Neural progenitor cell (in vitro differentiated cells): Measurements from ENCODE around the gene ATP10D. TPM values are rescaled to one million over a fixed set of nuclear protein-coding genes. Genes with fewer than 3 reads are reported as not detected.

Experiments used
- DNase-seq: peaks from one replicate; pipeline ENCODE4 v3.0.0-alpha.2; 2016; ENCODE audit warnings: low spot score
- H2AFZ ChIP-seq: fragments of 200-600 bp; sonication (generic); replicated peaks from 2 replicates; pipeline ENCODE4 v1.6.1; 2016; ENCODE audit warnings: antibody characterized with exemption
- H3F3A ChIP-seq: fragments of 200-600 bp; sonication (generic); 2 replicates; pipeline ENCODE4 v1.6.1; 2016; ENCODE audit warnings: antibody characterized with exemption, low read depth
- H3K27ac ChIP-seq: fragments of 200-600 bp; sonication (generic); 2 replicates; pipeline ENCODE4 v1.5.1; 2016; ENCODE audit warnings: mild to moderate bottlenecking
- H3K27me3 ChIP-seq: fragments of 200-600 bp; sonication (generic); 2 replicates; pipeline ENCODE4 v1.6.1; 2016; ENCODE audit warnings: mild to moderate bottlenecking, moderate library complexity
- H3K36me3 ChIP-seq: fragments of 200-600 bp; sonication (generic); 2 replicates; pipeline ENCODE4 v1.5.1; 2016
- H3K4me1 ChIP-seq: fragments of 200-600 bp; sonication (generic); 2 replicates; pipeline ENCODE4 v1.6.1; 2016; ENCODE audit warnings: mixed run types
- H3K4me2 ChIP-seq: fragments of 200-600 bp; sonication (generic); 2 replicates; pipeline ENCODE4 v1.6.1; 2016
- H3K4me3 ChIP-seq: fragments of 200-600 bp; sonication (generic); 2 replicates; pipeline ENCODE4 v1.5.1; 2016
- H3K79me2 ChIP-seq: fragments of 200-600 bp; sonication (generic); 2 replicates; pipeline ENCODE4 v1.6.1; 2016; ENCODE audit warnings: low read depth
- H3K9ac ChIP-seq: fragments of 200-600 bp; sonication (generic); 2 replicates; pipeline ENCODE4 v1.6.1; 2016
- H3K9me3 ChIP-seq: fragments of 200-600 bp; sonication (generic); 2 replicates; pipeline ENCODE4 v1.5.1; 2016; ENCODE audit warnings: low read depth
- H4K20me1 ChIP-seq: fragments of 200-600 bp; sonication (generic); 2 replicates; pipeline ENCODE4 v1.6.1; 2016; ENCODE audit warnings: low read depth
- H3K27ac Mint-ChIP-seq: 3 replicates; pipeline ENCODE4 v1.8.0; 2021; ENCODE audit warnings: mixed read lengths
- H3K27me3 Mint-ChIP-seq: 2 replicates; pipeline ENCODE4 v1.8.0; 2022; ENCODE audit warnings: low read depth, mild to moderate bottlenecking, inconsistent platforms, moderate library complexity, mixed read lengths; ENCODE audit not compliant: insufficient read depth
- H3K36me3 Mint-ChIP-seq: 3 replicates; pipeline ENCODE4 v1.8.0; 2021; ENCODE audit warnings: mixed read lengths
- H3K4me1 Mint-ChIP-seq: 3 replicates; pipeline ENCODE4 v1.8.0; 2021; ENCODE audit warnings: mixed read lengths
- H3K4me3 Mint-ChIP-seq: 3 replicates; pipeline ENCODE4 v1.8.0; 2021; ENCODE audit warnings: mild to moderate bottlenecking, moderate library complexity, mixed read lengths
- H3K9me3 Mint-ChIP-seq: 3 replicates; pipeline ENCODE4 v1.8.0; 2020; ENCODE audit warnings: mixed read lengths
- EZH2 ChIP-seq: fragments of 200-600 bp; sonication (generic); IDR thresholded peaks from 2 replicates; pipeline ENCODE4 v1.6.1; 2017; ENCODE audit warnings: antibody characterized with exemption, mild to moderate bottlenecking, moderate library complexity
- EZH2phosphoT487 ChIP-seq: fragments of 200-600 bp; sonication (generic); IDR thresholded peaks from 2 replicates; pipeline ENCODE4 v1.6.1; 2017; ENCODE audit warnings: antibody characterized with exemption
- total RNA-seq: library from RNA; depleted of rRNA; stranded (reverse); fragments of >200 nt; gene quantifications from 2 replicates; pipeline ENCODE4 v1.2.3, GENCODE V29; 2015; ENCODE audit warnings: low replicate concordance
- TF ChIP-seq, protein P1 (sequence below): fragments of 200-600 bp; sonication (generic); IDR thresholded peaks from 2 replicates; pipeline ENCODE4 v1.5.1; 2017; ENCODE audit warnings: antibody characterized with exemption, mild to moderate bottlenecking

The ATP10D gene
- total RNA-seq, 1 donor from 2014 or later, result 8.1 TPM

DNA sequence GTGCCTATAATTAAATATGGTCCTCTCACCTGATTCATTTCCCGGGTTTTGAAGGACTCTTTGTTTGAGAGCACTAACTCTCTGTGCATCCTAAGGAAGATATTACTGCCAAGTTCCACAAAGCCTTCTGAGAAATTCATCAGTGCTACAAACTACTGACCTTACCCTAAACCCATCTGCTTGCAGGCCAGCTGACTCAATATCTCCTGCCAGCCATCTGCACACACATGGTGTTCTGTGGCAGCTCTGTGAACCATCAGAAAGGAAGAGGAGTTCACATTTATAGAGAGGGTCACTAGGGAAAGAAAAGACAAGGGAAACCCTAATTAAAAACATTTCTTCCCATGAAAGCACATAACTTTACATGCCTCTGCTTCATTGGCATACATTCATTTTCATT lies 156.7 kb downstream of the ATP10D start:
- H3K27me3 ChIP-seq, result no peaks in the 10 kb centered on the region
- H4K20me1 ChIP-seq, result no peaks in the 10 kb centered on the region
- no peak overlapping the region for H3K27ac Mint-ChIP-seq
- peaks cover 19% of the 10 kb centered on the region for H3K4me1 Mint-ChIP-seq
- peaks cover 10% of the 10 kb centered on the region for H3K9me3 Mint-ChIP-seq
- no peak overlapping the region for H3K4me3 ChIP-seq
- H3K27ac ChIP-seq, result no peak overlapping the region
- no peaks in the 10 kb centered on the region for H3K79me2 ChIP-seq
- no peaks in the 10 kb centered on the region for H3K4me1 ChIP-seq
- H2AFZ ChIP-seq, result no peak overlapping the region
- no peak for DNase-seq
- no peaks in the 10 kb centered on the region for H3K9me3 ChIP-seq
- H3F3A ChIP-seq, result no peaks in the 10 kb centered on the region
- TF ChIP-seq, protein P1, sequence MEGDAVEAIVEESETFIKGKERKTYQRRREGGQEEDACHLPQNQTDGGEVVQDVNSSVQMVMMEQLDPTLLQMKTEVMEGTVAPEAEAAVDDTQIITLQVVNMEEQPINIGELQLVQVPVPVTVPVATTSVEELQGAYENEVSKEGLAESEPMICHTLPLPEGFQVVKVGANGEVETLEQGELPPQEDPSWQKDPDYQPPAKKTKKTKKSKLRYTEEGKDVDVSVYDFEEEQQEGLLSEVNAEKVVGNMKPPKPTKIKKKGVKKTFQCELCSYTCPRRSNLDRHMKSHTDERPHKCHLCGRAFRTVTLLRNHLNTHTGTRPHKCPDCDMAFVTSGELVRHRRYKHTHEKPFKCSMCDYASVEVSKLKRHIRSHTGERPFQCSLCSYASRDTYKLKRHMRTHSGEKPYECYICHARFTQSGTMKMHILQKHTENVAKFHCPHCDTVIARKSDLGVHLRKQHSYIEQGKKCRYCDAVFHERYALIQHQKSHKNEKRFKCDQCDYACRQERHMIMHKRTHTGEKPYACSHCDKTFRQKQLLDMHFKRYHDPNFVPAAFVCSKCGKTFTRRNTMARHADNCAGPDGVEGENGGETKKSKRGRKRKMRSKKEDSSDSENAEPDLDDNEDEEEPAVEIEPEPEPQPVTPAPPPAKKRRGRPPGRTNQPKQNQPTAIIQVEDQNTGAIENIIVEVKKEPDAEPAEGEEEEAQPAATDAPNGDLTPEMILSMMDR, result no peak
- no peak for TF ChIP-seq EZH2
- TF ChIP-seq EZH2phosphoT487, result no peak
- no peak overlapping the region for H3K4me3 Mint-ChIP-seq
- H3K36me3 ChIP-seq, result no peaks in the 10 kb centered on the region
- H3K9ac ChIP-seq, result no peak overlapping the region
- peaks cover 7% of the 10 kb centered on the region for H3K27me3 Mint-ChIP-seq
- no peak overlapping the region for H3K4me2 ChIP-seq
- no peaks in the 10 kb centered on the region for H3K36me3 Mint-ChIP-seq

DNA sequence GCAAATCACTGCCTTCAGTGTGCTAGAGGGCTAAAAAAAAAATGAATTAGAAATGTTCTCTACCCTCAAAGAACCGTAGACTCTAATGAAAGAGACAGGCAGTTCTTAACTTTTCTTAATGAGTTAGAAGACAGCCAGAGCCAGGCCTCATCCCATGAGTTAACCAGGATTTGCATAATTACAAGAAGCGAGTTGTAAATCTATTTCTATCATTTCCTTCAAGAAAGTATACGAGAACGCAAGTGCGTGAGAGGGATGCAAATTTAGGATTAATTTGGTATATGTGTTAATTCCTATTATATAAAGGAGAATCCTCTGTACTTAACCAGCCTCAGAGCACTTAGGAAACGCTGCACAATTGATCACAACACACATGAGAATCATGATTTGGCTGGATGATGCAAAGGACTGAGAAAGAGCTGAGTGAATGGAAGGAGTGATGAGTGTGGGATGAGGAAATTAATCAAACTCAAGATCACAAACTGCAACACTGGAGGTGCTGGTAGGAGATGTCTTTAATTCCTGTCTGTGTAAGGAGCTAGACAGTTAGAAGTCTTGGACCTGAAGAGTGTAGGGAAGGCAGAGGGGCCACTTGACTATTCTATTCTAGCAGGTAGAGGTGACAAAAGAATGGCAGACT lies 157.2 kb downstream of the ATP10D start:
- H3K9me3 ChIP-seq, result no peaks in the 10 kb centered on the region
- no peaks in the 10 kb centered on the region for H3K36me3 ChIP-seq

More for the DNA sequence above, 157.2 kb downstream of the ATP10D start:
- Histone ChIP-seq H3K4me1 (no peaks in the 10 kb centered on the region), H3K4me2 (no peak overlapping the region), H3K4me3 (no peak overlapping the region), H2AFZ (no peak overlapping the region), H3K79me2 (no peaks in the 10 kb centered on the region), H3K9ac (no peak overlapping the region), H4K20me1 (no peaks in the 10 kb centered on the region), H3K27me3 (no peaks in the 10 kb centered on the region), H3K27ac (no peak overlapping the region), H3F3A (no peaks in the 10 kb centered on the region)
- Mint-ChIP-seq H3K27ac (no peak overlapping the region), H3K4me3 (no peak overlapping the region), H3K27me3 (peaks cover 7% of the 10 kb centered on the region), H3K4me1 (peaks cover 19% of the 10 kb centered on the region), H3K36me3 (no peaks in the 10 kb centered on the region), H3K9me3 (peaks cover 4% of the 10 kb centered on the region)
- no peak for DNase-seq
- TF ChIP-seq EZH2, result no peak
- TF ChIP-seq EZH2phosphoT487, result no peak
- TF ChIP-seq, protein P1, result no peak

Other genes starting within 250 kb of the ATP10D start
- gene COMMD8, start 21.6 kb upstream of the ATP10D start, total RNA-seq, result 29.7 and 46.1 TPM in 2 replicates